ENCODE results near the gene SLC6A7.

DNA sequence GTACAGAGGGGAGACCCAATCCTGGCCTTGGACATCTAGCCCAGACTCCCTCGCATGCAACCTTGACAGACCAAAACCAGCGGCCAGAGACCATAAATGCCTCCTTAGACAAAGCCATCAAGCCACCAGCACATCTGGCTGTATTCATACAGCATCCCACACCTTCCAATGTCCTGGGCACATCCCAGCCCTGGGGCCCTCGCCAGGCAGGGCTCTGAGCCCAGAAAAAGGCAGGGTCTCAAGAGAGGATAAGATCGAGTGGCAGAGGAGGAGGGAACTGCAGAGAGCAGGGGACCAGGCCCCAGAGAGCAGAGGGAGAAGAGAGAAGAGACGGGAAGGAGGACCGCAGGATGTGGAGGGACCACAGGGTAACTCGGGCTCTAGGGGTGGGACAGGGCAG is 54.3 kb downstream of the SLC6A7 start:
- no peak for TF ChIP-seq CTCF (IDR thresholded peaks at IDR 0.05)
- no peak for TF ChIP-seq POLR2AphosphoS5 (IDR thresholded peaks at IDR 0.05)
- no peak for TF ChIP-seq POLR2A (IDR thresholded peaks at IDR 0.05)

Measured in sigmoid colon (tissue), 4 donors.